ENCODE measurements around the gene FPR2. TPM values are rescaled to one million over a fixed set of nuclear protein-coding genes. Genes with fewer than 3 reads are reported as not detected.

The FPR2 gene
- total RNA-seq, result not detected in 2 replicates

GRCh38 chr19:51760697-51761356 is at the start of gene FPR2:
Gene FPR2, plus strand, starts transcription at chr19:51761180. Its CDS starts 7,479 bp downstream, at chr19:51768659.

GRCh38 chr19:51751655-51752054 is 9.3 kb upstream of the FPR2 start, which contains the start of gene FPR1:
Gene FPR1, minus strand, starts transcription at chr19:51751878. Its CDS starts 4,884 bp downstream, at chr19:51746994.

DNA sequence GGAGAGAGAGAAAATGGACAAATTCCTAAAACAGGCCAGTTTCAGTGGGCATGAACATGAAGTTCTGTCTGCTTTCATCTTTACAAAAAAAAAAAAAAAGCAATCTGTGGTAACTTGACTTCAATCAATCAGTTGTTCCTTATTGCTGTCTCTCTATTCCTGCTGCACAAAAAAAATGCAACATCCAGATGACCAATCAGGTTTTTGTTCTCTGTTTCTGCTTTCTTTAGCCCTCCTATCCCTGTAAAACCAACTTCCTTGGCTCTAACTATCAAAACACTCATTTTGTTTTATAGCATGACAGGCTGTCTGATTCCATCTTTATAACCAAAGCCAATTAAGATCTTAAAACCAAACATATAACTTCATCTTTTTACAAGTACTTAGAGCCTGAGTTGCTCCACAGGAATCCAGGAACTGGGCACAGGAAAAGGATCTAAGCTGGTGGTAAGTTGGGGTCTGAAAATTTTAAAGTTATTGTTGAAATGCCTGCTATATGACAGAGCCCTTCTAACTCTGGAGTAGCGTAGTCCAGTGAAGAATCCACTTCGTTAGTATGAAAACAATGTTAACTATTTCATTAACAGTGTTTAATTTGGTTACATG is 34.0 kb downstream of the FPR2 start, which contains the start of gene FPR3:
Gene FPR3, plus strand, starts transcription at position 273 of the 606 bp plus-strand sequence. CDS start 28,592 bp downstream, outside the sequence.

Other genes with a start within 250 kb of the FPR2 start
- 0.36 TPM in 1 of 2 replicates, not detected in the other for gene SIGLEC6, start 229.5 kb upstream of the FPR2 start, total RNA-seq
- gene ZNF175, start 189.9 kb upstream of the FPR2 start, total RNA-seq, result 3.6 and 10.7 TPM in 2 replicates
- gene SIGLEC5, start 130.8 kb upstream of the FPR2 start, total RNA-seq, result not detected in 2 replicates
- gene SIGLEC14, start 114.4 kb upstream of the FPR2 start, total RNA-seq, result not detected in 2 replicates
- gene SPACA6, start 67.8 kb upstream of the FPR2 start, total RNA-seq, result 9.7 and 12.3 TPM in 2 replicates
- not detected in 2 replicates for gene HAS1, start 37.2 kb upstream of the FPR2 start, total RNA-seq
- gene FPR1, start 9.3 kb upstream of the FPR2 start, total RNA-seq, result 0.18 TPM in 1 of 2 replicates, not detected in the other
- gene FPR3, start 34.0 kb downstream of the FPR2 start, total RNA-seq, result not detected in 2 replicates
- gene ZNF577, start 126.8 kb downstream of the FPR2 start, total RNA-seq, result 5.2 and 13.0 TPM in 2 replicates
- 4.7 and 9.1 TPM in 2 replicates for gene ZNF649, start 143.8 kb downstream of the FPR2 start, total RNA-seq
- gene ZNF613, start 166.3 kb downstream of the FPR2 start, total RNA-seq, result 9.6 and 11.2 TPM in 2 replicates
- 6.9 and 7.1 TPM in 2 replicates for gene ZNF350, start 225.7 kb downstream of the FPR2 start, total RNA-seq
- 9.6 and 17.3 TPM in 2 replicates for gene ZNF615, start 247.0 kb downstream of the FPR2 start, total RNA-seq

Measured in cardiac atrium fibroblast (primary cell).